Loucy (cell line): Measurements from ENCODE around the gene GRIA3.

Experiments
- H2AFZ ChIP-seq: fragments of 200-600 bp; sonication (generic); 2 replicates; pipeline ENCODE4 v1.6.0; 2016; ENCODE audit warnings: antibody characterized with exemption, mild to moderate bottlenecking, low read length, moderate library complexity
- H3F3A ChIP-seq: fragments of 200-600 bp; 2 replicates; pipeline ENCODE4 v1.6.0; 2016; ENCODE audit warnings: antibody characterized with exemption, low read depth, mild to moderate bottlenecking
- H3K27me3 ChIP-seq: fragments of 200-600 bp; sonication (generic); 2 replicates; pipeline ENCODE4 v1.6.1; 2014; ENCODE audit warnings: low read length, mild to moderate bottlenecking; ENCODE audit not compliant: insufficient read depth, poor library complexity, severe bottlenecking
- H3K36me3 ChIP-seq: fragments of 200-600 bp; sonication (generic); 2 replicates; pipeline ENCODE4 v1.6.1; 2016; ENCODE audit warnings: low read length; ENCODE audit not compliant: insufficient read depth
- H3K4me1 ChIP-seq: fragments of 200-600 bp; sonication (generic); 2 replicates; pipeline ENCODE4 v1.5.1; 2014; ENCODE audit warnings: low read length, mild to moderate bottlenecking; ENCODE audit not compliant: insufficient read depth, poor library complexity, severe bottlenecking
- H3K4me2 ChIP-seq: fragments of 200-600 bp; sonication (generic); 2 replicates; pipeline ENCODE4 v1.6.0; 2014; ENCODE audit warnings: antibody characterized with exemption, low read length, low read depth, mild to moderate bottlenecking; ENCODE audit not compliant: poor library complexity, severe bottlenecking
- H3K4me3 ChIP-seq: fragments of 200-600 bp; sonication (generic); 2 replicates; pipeline ENCODE4 v1.5.1; 2014; ENCODE audit warnings: low read length, mild to moderate bottlenecking, mixed read lengths; ENCODE audit not compliant: poor library complexity, severe bottlenecking
- H3K79me2 ChIP-seq: fragments of 200-600 bp; sonication (generic); 2 replicates; pipeline ENCODE4 v1.6.1; 2014; ENCODE audit warnings: low read length; ENCODE audit not compliant: insufficient read depth
- H3K9ac ChIP-seq: fragments of 200-600 bp; sonication (generic); 2 replicates; pipeline ENCODE4 v1.6.0; 2014; ENCODE audit warnings: mild to moderate bottlenecking, low read depth, low read length, moderate library complexity; ENCODE audit not compliant: poor library complexity, severe bottlenecking
- H3K9me2 ChIP-seq: fragments of 200-600 bp; sonication (generic); replicated peaks from 2 replicates; pipeline ENCODE4 v1.6.1; 2016; ENCODE audit warnings: low read depth, low read length, mixed read lengths
- H3K9me3 ChIP-seq: fragments of 200-600 bp; sonication (generic); 2 replicates; pipeline ENCODE4 v1.6.1; 2014; ENCODE audit warnings: mild to moderate bottlenecking, antibody characterized with exemption, low read length, low read depth; ENCODE audit not compliant: insufficient read depth
- H4K20me1 ChIP-seq: fragments of 200-600 bp; sonication (generic); 2 replicates; pipeline ENCODE4 v1.6.0; 2014; ENCODE audit warnings: antibody characterized with exemption, low read length, mild to moderate bottlenecking; ENCODE audit not compliant: insufficient read depth, poor library complexity, severe bottlenecking
- CTCF ChIP-seq: fragments of 200-600 bp; sonication (generic); conservative IDR thresholded peaks from 2 replicates; pipeline ENCODE4 v1.5.1; 2014; ENCODE audit warnings: mild to moderate bottlenecking, antibody characterized with exemption, low read length
- EZH2phosphoT487 ChIP-seq: fragments of 200-600 bp; IDR thresholded peaks from 2 replicates; pipeline ENCODE4 v1.6.1; 2018; ENCODE audit warnings: antibody characterized with exemption, mild to moderate bottlenecking, moderate library complexity, borderline replicate concordance

The GRIA3 gene

GRCh38 chrX:123189338-123189737 is 5.3 kb downstream of the GRIA3 start:
- Histone ChIP-seq H3K4me1 (no peaks in the 10 kb centered on the region), H3K27me3 (no peaks in the 10 kb centered on the region), H3K4me3 (no peak overlapping the region), H4K20me1 (no peaks in the 10 kb centered on the region), H3K79me2 (no peaks in the 10 kb centered on the region), H3K36me3 (no peaks in the 10 kb centered on the region), H3K4me2 (no peak overlapping the region), H3K9me3 (no peaks in the 10 kb centered on the region), H3K9me2 (no peaks in the 10 kb centered on the region), H3F3A (no peaks in the 10 kb centered on the region), H3K9ac (no peak overlapping the region), H2AFZ (no peak overlapping the region)
- no peak for TF ChIP-seq CTCF
- no peak for TF ChIP-seq EZH2phosphoT487

GRCh38 chrX:123190096-123190495 is 6.0 kb downstream of the GRIA3 start:
- Histone ChIP-seq H3K9ac (no peak overlapping the region), H3K36me3 (no peaks in the 10 kb centered on the region), H3K4me3 (no peak overlapping the region), H2AFZ (no peak overlapping the region), H3K9me2 (no peaks in the 10 kb centered on the region), H3K27me3 (no peaks in the 10 kb centered on the region), H3F3A (no peaks in the 10 kb centered on the region), H4K20me1 (no peaks in the 10 kb centered on the region), H3K79me2 (no peaks in the 10 kb centered on the region), H3K4me2 (no peak overlapping the region), H3K4me1 (no peaks in the 10 kb centered on the region), H3K9me3 (no peaks in the 10 kb centered on the region)
- TF ChIP-seq EZH2phosphoT487 (no peak), CTCF (no peak)

GRCh38 chrX:123193101-123193500 is 9.0 kb downstream of the GRIA3 start:
- H3K4me3 ChIP-seq = no peak overlapping the region
- no peaks in the 10 kb centered on the region for H3K4me1 ChIP-seq
- H3K4me2 ChIP-seq = no peak overlapping the region
- H3K79me2 ChIP-seq = no peaks in the 10 kb centered on the region
- no peaks in the 10 kb centered on the region for H3K9me2 ChIP-seq
- no peaks in the 10 kb centered on the region for H3K36me3 ChIP-seq
- H4K20me1 ChIP-seq = no peaks in the 10 kb centered on the region
- TF ChIP-seq CTCF = no peak
- TF ChIP-seq EZH2phosphoT487 = no peak
- H2AFZ ChIP-seq = no peak overlapping the region
- H3K9me3 ChIP-seq = no peaks in the 10 kb centered on the region
- H3F3A ChIP-seq = no peaks in the 10 kb centered on the region
- H3K9ac ChIP-seq = no peak overlapping the region
- no peaks in the 10 kb centered on the region for H3K27me3 ChIP-seq
